ENCODE data around the gene MICA.

DNA sequence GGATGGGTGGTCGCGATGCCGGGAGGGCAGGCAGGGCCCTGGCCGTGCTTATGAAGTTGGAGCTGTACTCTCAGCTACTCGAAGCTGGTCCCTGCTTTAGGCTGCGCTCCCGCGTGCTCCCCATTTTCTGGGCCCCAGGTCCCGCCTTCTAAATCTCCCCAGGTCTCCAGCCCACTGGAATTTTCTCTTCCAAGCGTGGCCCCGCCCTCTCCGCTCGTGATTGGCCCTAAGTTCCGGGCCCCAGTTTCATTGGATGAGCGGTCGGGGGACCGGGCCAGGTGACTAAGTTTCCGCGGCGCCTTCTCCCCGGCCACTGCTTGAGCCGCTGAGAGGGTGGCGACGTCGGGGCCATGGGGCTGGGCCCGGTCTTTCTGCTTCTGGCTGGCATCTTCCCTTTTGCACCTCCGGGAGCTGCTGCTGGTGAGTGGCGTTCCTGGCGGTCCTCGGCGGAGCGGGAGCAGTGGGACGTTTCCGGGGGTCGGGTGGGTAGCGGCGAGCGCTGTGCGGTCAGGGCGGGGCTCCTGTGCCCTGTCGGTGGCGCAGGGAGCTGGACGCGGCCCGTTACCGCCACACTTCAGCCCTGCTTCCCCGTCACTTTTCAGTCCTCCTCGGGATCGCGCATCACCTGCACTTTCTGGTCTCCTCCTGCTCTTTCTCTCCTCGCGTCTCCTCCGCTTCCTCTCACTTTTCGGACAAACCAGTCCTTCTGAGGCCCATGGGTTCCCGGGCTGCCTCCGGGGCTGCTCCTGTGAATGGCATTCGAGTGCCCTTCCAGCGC lies at the start of gene MICA:
- TF ChIP-seq CTCF (IDR thresholded peaks at IDR 0.05) (peak in 2 of 4 experiments; percentile 16 to 19), POLR2AphosphoS5 (IDR thresholded peaks at IDR 0.05) (peak; percentile 97)
